Subcutaneous abdominal adipose tissue (tissue), 5 donors: ENCODE data around the gene EPB41L2.
A peak's percentile ranks its signal among the peaks of the same experiment; 100 is the strongest.
"Not testable (repeated sequence)": the region's sequence is repeated elsewhere in the genome, so short reads cannot be mapped to it uniquely, and the experiment has no call there.

Experiments used
- H3K27ac ChIP-seq: one replicate; pipeline ENCODE4 v1.7.0; 2013; ENCODE audit warnings: low read depth, mild to moderate bottlenecking, inconsistent platforms, low read length, moderate library complexity
- H3K27me3 ChIP-seq, 5 donors: one replicate each; pipeline ENCODE4 v1.7.0; 2013; ENCODE audit warnings: low read length in 5 of 5, inconsistent platforms in 1 of 5; ENCODE audit not compliant: control insufficient read depth in 5 of 5, insufficient read depth in 4 of 5
- H3K36me3 ChIP-seq, 5 donors: one replicate each; pipeline ENCODE4 v1.7.0; 2013; ENCODE audit warnings: low read length in 5 of 5; ENCODE audit not compliant: control insufficient read depth in 5 of 5, insufficient read depth in 5 of 5
- H3K4me1 ChIP-seq, 5 donors: one replicate each; pipeline ENCODE4 v1.7.0; 2013; ENCODE audit warnings: low read length in 5 of 5, mild to moderate bottlenecking in 3 of 5, moderate library complexity in 1 of 5; ENCODE audit not compliant: control insufficient read depth in 5 of 5, insufficient read depth in 5 of 5
- H3K4me3 ChIP-seq, 5 donors: one replicate each; pipeline ENCODE4 v1.7.0; 2013; ENCODE audit warnings: low read length in 5 of 5, low read depth in 1 of 5
- H3K9ac ChIP-seq, 5 donors: one replicate each; pipeline ENCODE4 v1.7.0; 2013; ENCODE audit warnings: low read length in 5 of 5, mild to moderate bottlenecking in 4 of 5, moderate library complexity in 3 of 5
- H3K9me3 ChIP-seq, 5 donors: one replicate each; pipeline ENCODE4 v1.7.0; 2013; ENCODE audit warnings: low read length in 5 of 5; ENCODE audit not compliant: control insufficient read depth in 5 of 5
- donor health status: healthy.
- donor health status: healthy.
- donor health status: healthy.
- donor health status: healthy.
- donor health status: healthy.

Gene EPB41L2

DNA sequence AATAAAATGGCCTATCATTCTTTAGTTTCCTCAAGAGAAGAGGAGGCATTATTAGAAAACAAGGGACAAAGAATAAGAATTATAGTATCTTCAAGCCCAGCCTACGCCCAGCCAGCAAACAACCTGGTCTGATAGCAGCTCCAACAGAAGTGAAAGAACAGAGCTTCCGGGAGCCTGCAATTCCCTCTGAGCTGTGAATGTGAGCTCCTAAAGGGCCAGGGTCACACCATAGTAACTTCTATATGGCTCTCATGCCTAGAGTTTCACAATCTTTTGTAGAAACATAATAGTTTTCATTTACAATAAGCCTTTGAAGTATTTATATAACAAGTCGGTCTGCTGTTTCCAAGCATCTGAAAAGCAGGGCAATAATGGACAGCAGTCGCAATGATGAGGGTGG lies 119.3 kb downstream of the EPB41L2 start:
- Histone ChIP-seq H3K27ac (no peak overlapping the region), H3K9ac (no peak overlapping the region), H3K9me3 (no peaks in the 10 kb centered on the region), H3K4me3 (no peak overlapping the region), H3K4me1 (peaks cover 0 to 19% (median 12%) of the 10 kb centered on the region in 5 donors), H3K27me3 (no peaks in the 10 kb centered on the region), H3K36me3 (no peaks in the 10 kb centered on the region)

DNA sequence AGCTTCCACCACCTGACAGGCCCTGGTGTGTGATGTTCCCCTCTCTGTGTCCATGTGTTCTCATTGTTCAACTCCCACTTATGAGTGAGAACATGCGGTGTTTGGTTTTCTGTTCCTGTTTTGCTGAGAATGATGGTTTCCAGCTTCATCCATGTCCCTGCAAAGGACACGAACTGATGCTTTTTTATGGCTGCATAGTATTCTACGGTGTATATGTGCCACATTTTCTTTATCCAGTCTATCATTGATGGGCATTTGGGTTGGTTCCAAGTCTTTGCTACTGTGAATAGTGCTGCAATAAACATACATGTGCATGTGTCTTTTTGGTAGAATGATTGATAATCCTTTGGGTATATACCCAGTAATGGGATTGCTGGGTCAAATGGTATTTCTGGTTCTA lies 120.3 kb downstream of the EPB41L2 start:
- H3K4me3 ChIP-seq, H3K9ac ChIP-seq, H3K27ac ChIP-seq, H3K36me3 ChIP-seq, H3K27me3 ChIP-seq, H3K9me3 ChIP-seq: not testable (repeated sequence)
- peaks cover 0 to 19% (median 12%) of the 10 kb centered on the region in 5 donors for H3K4me1 ChIP-seq

DNA sequence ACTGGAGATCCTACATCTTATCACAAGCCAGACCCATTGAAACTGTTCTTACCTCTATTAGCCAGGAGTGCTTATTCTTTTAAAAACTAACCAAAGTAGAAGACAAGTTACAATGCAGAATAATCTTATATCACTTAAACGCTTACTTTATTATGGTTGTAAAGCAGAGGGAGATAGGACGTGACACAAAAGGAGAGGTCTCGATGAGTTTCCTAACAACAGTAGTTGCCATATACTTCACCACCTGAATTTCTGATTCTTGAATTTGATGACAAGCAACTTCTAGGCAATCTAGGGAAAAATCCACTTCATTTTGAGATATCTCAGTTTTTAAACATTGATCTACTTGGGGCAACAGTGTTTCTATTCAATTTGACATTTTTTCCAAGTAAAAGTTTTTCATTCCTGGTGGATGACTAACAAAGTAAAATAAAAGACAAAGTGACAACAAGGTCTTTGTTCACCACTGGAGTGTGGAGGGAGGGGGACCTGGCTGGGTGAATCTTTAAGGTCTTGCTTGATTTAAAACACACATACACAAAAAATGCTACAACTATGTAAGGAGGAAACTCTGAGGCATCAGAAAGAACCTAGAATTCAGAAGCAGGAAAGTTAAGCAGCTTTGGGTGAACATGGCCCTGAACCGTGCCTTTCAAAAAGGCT lies 125.0 kb downstream of the EPB41L2 start:
- no peak overlapping the region for H3K4me3 ChIP-seq
- no peaks in the 10 kb centered on the region for H3K27me3 ChIP-seq
- peaks cover 0 to 34% (median 25%) of the 10 kb centered on the region in 5 donors for H3K4me1 ChIP-seq
- no peak overlapping the region for H3K9ac ChIP-seq
- no peaks in the 10 kb centered on the region for H3K9me3 ChIP-seq
- H3K36me3 ChIP-seq, result peaks cover 0 to 3% (median 0%) of the 10 kb centered on the region in 5 donors
- no peak overlapping the region for H3K27ac ChIP-seq

DNA sequence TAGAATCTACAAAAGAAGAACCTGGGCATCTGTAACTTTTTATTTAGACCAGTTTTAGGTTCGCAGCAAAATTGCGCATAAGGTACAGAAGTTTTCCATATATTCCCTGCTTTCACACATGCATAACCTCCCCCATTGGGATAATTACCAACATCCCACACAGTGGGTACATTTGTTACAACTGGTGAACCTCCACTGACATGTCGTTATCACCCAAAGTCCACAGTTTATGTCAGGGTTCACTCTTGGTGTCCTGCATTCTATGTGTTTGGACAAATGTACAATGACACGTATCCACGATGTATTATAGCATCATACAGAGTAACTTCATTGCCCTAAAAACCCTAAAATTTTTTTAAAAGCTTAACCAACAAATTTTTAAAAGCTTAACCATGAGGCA lies 126.1 kb downstream of the EPB41L2 start:
- H3K9ac ChIP-seq, result no peak overlapping the region

DNA sequence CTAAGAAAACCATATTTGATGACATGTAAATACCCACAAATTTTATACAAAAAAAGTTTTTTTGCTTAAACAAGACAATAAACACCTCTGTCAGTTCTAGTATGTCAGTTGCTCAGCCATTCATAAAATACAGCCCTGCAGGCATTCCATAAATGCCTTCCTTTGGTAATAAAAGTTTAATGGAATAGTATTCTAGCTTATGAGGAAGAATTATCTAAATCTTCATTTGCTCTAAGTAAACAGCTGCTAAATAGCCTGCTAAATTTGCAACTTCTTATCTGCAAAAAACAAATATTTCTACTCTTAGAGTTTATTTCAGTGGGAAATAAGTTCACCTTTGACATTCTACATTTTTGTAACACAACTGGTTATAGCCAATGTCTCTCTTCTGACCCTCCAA lies 127.1 kb downstream of the EPB41L2 start:
- Histone ChIP-seq H3K27me3 (no peaks in the 10 kb centered on the region), H3K9me3 (no peaks in the 10 kb centered on the region), H3K4me1 (peaks cover 0 to 40% (median 31%) of the 10 kb centered on the region in 5 donors), H3K36me3 (peaks cover 0 to 3% (median 0%) of the 10 kb centered on the region in 5 donors), H3K4me3 (no peak overlapping the region), H3K9ac (no peak overlapping the region), H3K27ac (no peak overlapping the region)

More for the DNA sequence above, 126.1 kb downstream of the EPB41L2 start:
- no peak overlapping the region for H3K4me3 ChIP-seq
- peaks cover 0 to 3% (median 0%) of the 10 kb centered on the region in 5 donors for H3K36me3 ChIP-seq
- H3K9me3 ChIP-seq, result no peaks in the 10 kb centered on the region
- H3K4me1 ChIP-seq, result peaks cover 0 to 40% (median 31%) of the 10 kb centered on the region in 5 donors
- no peak overlapping the region for H3K27ac ChIP-seq
- no peaks in the 10 kb centered on the region for H3K27me3 ChIP-seq

- Histone ChIP-seq H3K9ac (peak overlapping the region in 1 of 5 donors; percentile 48), H3K27me3 (no peaks in the 10 kb centered on the region), H3K36me3 (peaks cover 0 to 3% (median 0%) of the 10 kb centered on the region in 5 donors), H3K4me1 (peaks cover 0 to 40% (median 31%) of the 10 kb centered on the region in 5 donors), H3K9me3 (no peaks in the 10 kb centered on the region), H3K4me3 (no peak overlapping the region), H3K27ac (peak overlapping the region; percentile 84)
Observed at GRCh38 chr6:130934848-130935585, 128.0 kb downstream of the EPB41L2 start.

DNA sequence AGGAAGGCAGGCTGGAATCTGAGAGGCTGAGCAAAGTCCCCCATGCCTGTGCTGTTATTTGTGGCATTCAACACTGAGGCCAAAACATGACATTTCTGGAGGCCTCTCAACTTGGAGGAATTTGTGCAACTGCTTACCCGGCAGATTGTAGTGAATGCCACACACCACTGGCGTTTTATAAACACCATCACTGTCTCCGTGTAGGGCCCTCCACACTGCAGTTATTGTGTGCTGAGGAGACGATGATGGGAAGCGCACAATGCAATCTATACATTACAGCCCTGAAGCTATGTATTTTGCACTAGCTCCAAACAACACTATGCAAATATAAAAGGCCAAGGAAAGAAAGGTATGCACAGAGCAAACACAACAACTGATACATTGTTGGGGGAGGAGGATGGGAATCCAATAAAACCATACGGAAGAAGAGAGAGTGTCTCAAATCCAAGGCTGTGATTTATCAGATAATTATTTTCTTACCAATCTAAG lies 129.3 kb downstream of the EPB41L2 start:
- Histone ChIP-seq H3K4me3 (no peak overlapping the region), H3K27me3 (no peaks in the 10 kb centered on the region), H3K9ac (peak overlapping the region in 1 of 5 donors; percentile 48), H3K4me1 (peaks cover 1 to 47% (median 41%) of the 10 kb centered on the region in 5 donors), H3K9me3 (no peaks in the 10 kb centered on the region), H3K27ac (peak overlapping the region; percentile 84), H3K36me3 (peaks cover 0 to 3% (median 0%) of the 10 kb centered on the region in 5 donors)

- H3K9ac ChIP-seq, result no peak overlapping the region
- peaks cover 2 to 55% (median 46%) of the 10 kb centered on the region in 5 donors for H3K4me1 ChIP-seq
- H3K4me3 ChIP-seq, result no peak overlapping the region
- no peaks in the 10 kb centered on the region for H3K27me3 ChIP-seq
- no peaks in the 10 kb centered on the region for H3K9me3 ChIP-seq
- H3K36me3 ChIP-seq, result peaks cover 0 to 3% (median 0%) of the 10 kb centered on the region in 5 donors
- peak overlapping the region; percentile 84 for H3K27ac ChIP-seq
Observed at GRCh38 chr6:130932921-130933320, 130.1 kb downstream of the EPB41L2 start.

DNA sequence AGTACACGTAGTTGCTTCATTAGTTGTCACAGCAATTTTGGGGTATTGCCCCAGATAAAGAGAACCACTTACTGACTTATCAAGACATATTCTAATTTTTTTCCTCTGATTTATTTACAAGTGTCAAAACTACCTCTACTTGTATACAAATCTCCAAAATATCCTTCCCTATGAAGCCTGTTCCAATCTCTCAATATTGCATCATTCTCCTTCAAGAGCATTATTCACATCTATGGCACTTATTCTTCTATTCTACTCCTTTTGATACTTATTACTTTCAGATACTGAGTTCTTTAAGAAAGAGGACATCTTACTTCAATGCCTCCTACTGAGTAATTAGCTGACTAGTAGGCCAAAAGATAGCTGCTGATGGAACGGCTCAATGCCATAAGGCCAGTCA lies 130.6 kb downstream of the EPB41L2 start:
- no peaks in the 10 kb centered on the region for H3K9me3 ChIP-seq
- peak overlapping the region; percentile 84 for H3K27ac ChIP-seq
- no peaks in the 10 kb centered on the region for H3K27me3 ChIP-seq
- H3K9ac ChIP-seq, result no peak overlapping the region
- H3K4me1 ChIP-seq, result peaks cover 2 to 58% (median 46%) of the 10 kb centered on the region in 5 donors
- H3K36me3 ChIP-seq, result peaks cover 0 to 3% (median 0%) of the 10 kb centered on the region in 5 donors
- no peak overlapping the region for H3K4me3 ChIP-seq

- Histone ChIP-seq H3K27ac (peak overlapping the region; percentile 11), H3K4me3 (no peak overlapping the region), H3K36me3 (no peaks in the 10 kb centered on the region), H3K9ac (no peak overlapping the region), H3K4me1 (peaks cover 2 to 58% (median 46%) of the 10 kb centered on the region in 5 donors), H3K9me3 (no peaks in the 10 kb centered on the region), H3K27me3 (no peaks in the 10 kb centered on the region)
Observed at GRCh38 chr6:130931683-130932082, 131.4 kb downstream of the EPB41L2 start.
